ENCODE results near the gene KLHL29.

DNA sequence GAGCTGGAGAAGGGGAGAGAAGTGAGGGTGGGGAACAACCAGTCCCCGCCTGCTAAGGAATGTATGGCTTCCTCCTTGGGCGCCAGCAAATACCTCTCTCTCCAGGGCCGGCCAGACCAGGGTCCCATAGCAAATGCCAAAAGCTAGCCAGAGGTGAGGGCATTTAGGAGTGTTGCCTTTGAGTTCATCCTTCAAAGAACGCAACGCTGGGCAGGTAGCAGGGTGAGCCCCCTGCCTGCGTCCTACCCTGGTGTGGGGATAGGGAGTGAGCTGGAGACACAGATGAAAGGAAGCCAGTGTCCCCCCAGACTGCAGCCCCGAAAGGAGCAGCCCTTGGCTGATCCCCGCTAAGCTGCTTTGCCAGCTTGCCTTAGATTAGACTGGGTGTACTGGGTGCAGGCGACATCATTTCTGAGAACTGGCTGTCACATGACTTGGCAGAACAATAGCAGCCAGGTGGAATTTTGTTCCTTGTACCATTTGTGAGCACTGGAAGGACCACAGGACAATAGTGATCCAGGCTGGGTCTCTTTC is 40.4 kb downstream of the KLHL29 start:
- no peak for TF ChIP-seq EZH2 (IDR thresholded peaks at IDR 0.05; ENCODE audit: borderline replicate concordance, low read depth, low read length, severe bottlenecking)
- TF ChIP-seq, protein P1, sequence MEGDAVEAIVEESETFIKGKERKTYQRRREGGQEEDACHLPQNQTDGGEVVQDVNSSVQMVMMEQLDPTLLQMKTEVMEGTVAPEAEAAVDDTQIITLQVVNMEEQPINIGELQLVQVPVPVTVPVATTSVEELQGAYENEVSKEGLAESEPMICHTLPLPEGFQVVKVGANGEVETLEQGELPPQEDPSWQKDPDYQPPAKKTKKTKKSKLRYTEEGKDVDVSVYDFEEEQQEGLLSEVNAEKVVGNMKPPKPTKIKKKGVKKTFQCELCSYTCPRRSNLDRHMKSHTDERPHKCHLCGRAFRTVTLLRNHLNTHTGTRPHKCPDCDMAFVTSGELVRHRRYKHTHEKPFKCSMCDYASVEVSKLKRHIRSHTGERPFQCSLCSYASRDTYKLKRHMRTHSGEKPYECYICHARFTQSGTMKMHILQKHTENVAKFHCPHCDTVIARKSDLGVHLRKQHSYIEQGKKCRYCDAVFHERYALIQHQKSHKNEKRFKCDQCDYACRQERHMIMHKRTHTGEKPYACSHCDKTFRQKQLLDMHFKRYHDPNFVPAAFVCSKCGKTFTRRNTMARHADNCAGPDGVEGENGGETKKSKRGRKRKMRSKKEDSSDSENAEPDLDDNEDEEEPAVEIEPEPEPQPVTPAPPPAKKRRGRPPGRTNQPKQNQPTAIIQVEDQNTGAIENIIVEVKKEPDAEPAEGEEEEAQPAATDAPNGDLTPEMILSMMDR (IDR thresholded peaks at IDR 0.05; ENCODE audit: borderline replicate concordance, extremely low read depth, low read length, poor library complexity, severe bottlenecking) = no peak

Measured in DND-41 (cell line).